H7 (cell line): Measurements from ENCODE around the gene OPN1LW. TPM values are rescaled to one million over a fixed set of nuclear protein-coding genes. Genes with fewer than 3 reads are reported as not detected.
A peak's percentile ranks its signal among the peaks of the same experiment; 100 is the strongest.
"Not testable (repeated sequence)": the region's sequence is repeated elsewhere in the genome, so short reads cannot be mapped to it uniquely, and the experiment has no call there.

Source experiments
- DNase-seq: peaks from one replicate; pipeline ENCODE4 v3.0.0; 2012
- H3K27me3 ChIP-seq: 2 replicates; pipeline ENCODE4 v1.6.0; 2011; ENCODE audit warnings: mild to moderate bottlenecking, low read length; ENCODE audit not compliant: control insufficient read depth, insufficient read depth
- H3K36me3 ChIP-seq: replicated peaks from 2 replicates; pipeline ENCODE4 v1.5.1; 2011; ENCODE audit warnings: low read length; ENCODE audit not compliant: control insufficient read depth, insufficient read depth
- H3K4me3 ChIP-seq: 2 replicates; pipeline ENCODE4 v1.5.1; 2011; ENCODE audit warnings: low read depth, mild to moderate bottlenecking, control low read depth, low read length, moderate library complexity; ENCODE audit not compliant: insufficient read depth
- total RNA-seq: library from RNA; depleted of rRNA; stranded (reverse); fragments of >200 nt; shearing (Covaris generic); gene quantifications from 2 replicates; pipeline ENCODE4 v1.2.3, GENCODE V29; 2014; rRNA removed

Gene OPN1LW
- not detected in 2 replicates for total RNA-seq

GRCh38 chrX:154144010-154144409 is at the start of gene OPN1LW:
Gene OPN1LW (plus strand): TSS chrX:154144243. CDS start chrX:154144284, 41 bp downstream.
- DNase-seq, H3K27me3 ChIP-seq: not testable (repeated sequence)

GRCh38 chrX:154094833-154095232 is 49.2 kb upstream of the OPN1LW start:
- no peak overlapping the region for H3K4me3 ChIP-seq
- H3K27me3 ChIP-seq, result no peaks in the 10 kb centered on the region
- H3K36me3 ChIP-seq, result peaks cover 1% of the 10 kb centered on the region
- DNase-seq, result no peak

More at GRCh38 chrX:154144010-154144409, at the start of gene OPN1LW:
- not testable (repeated sequence) for H3K4me3 ChIP-seq, H3K36me3 ChIP-seq

GRCh38 chrX:154096140-154097002 is 47.7 kb upstream of the OPN1LW start:
- DNase-seq, result no peak
- H3K27me3 ChIP-seq, result no peaks in the 10 kb centered on the region
- peaks cover 1% of the 10 kb centered on the region; the same call in 1 of the 2 replicates for H3K36me3 ChIP-seq
- peak overlapping the region; percentile 45 for H3K4me3 ChIP-seq

- DNase-seq, result peak; percentile 93
- Histone ChIP-seq H3K36me3 (no peaks in the 10 kb centered on the region), H3K4me3 (peak overlapping the region; percentile 45), H3K27me3 (no peaks in the 10 kb centered on the region)
Measured at GRCh38 chrX:154097003-154097588, 46.9 kb upstream of the OPN1LW start.

GRCh38 chrX:154097589-154098541 is 46.2 kb upstream of the OPN1LW start, which contains the start of gene MECP2:
Gene MECP2 (minus strand): TSS chrX:154097717.
- Histone ChIP-seq H3K27me3 (no peaks in the 10 kb centered on the region), H3K4me3 (peak within 1 kb of the TSS; percentile 45), H3K36me3 (no peaks in the 10 kb centered on the region)
- DNase-seq, result peak; percentile 96

- no peak overlapping the region for H3K4me3 ChIP-seq
- no peak for DNase-seq
- no peaks in the 10 kb centered on the region for H3K36me3 ChIP-seq
- no peaks in the 10 kb centered on the region for H3K27me3 ChIP-seq
Measured at GRCh38 chrX:154098551-154098950, 45.5 kb upstream of the OPN1LW start.

GRCh38 chrX:154113729-154114128 is 30.3 kb upstream of the OPN1LW start:
- Histone ChIP-seq H3K27me3 (no peaks in the 10 kb centered on the region), H3K36me3 (no peaks in the 10 kb centered on the region), H3K4me3 (no peak overlapping the region)
- DNase-seq, result no peak

- no peak for DNase-seq
- Histone ChIP-seq H3K4me3 (no peak overlapping the region), H3K27me3 (no peaks in the 10 kb centered on the region), H3K36me3 (no peaks in the 10 kb centered on the region)
Measured at GRCh38 chrX:154114652-154115051, 29.4 kb upstream of the OPN1LW start.

GRCh38 chrX:154115071-154115470 is 29.0 kb upstream of the OPN1LW start:
- Histone ChIP-seq H3K36me3 (no peaks in the 10 kb centered on the region), H3K4me3 (no peak overlapping the region), H3K27me3 (no peaks in the 10 kb centered on the region)
- no peak for DNase-seq

GRCh38 chrX:154115750-154116149 is 28.3 kb upstream of the OPN1LW start:
- Histone ChIP-seq H3K4me3 (no peak overlapping the region), H3K36me3 (no peaks in the 10 kb centered on the region), H3K27me3 (no peaks in the 10 kb centered on the region)
- no peak for DNase-seq

- Histone ChIP-seq H3K36me3 (no peaks in the 10 kb centered on the region), H3K4me3 (no peak overlapping the region), H3K27me3 (no peaks in the 10 kb centered on the region)
- DNase-seq, result no peak
Measured at GRCh38 chrX:154116426-154117211, 27.4 kb upstream of the OPN1LW start.

GRCh38 chrX:154117566-154117965 is 26.5 kb upstream of the OPN1LW start:
- Histone ChIP-seq H3K27me3 (no peaks in the 10 kb centered on the region), H3K36me3 (no peaks in the 10 kb centered on the region), H3K4me3 (no peak overlapping the region)
- DNase-seq, result no peak

GRCh38 chrX:154120567-154120966 is 23.5 kb upstream of the OPN1LW start:
- no peaks in the 10 kb centered on the region for H3K36me3 ChIP-seq
- no peak overlapping the region for H3K4me3 ChIP-seq
- no peaks in the 10 kb centered on the region for H3K27me3 ChIP-seq
- no peak for DNase-seq

GRCh38 chrX:154121207-154121606 is 22.8 kb upstream of the OPN1LW start:
- no peaks in the 10 kb centered on the region for H3K27me3 ChIP-seq
- DNase-seq, result no peak
- H3K36me3 ChIP-seq, result no peaks in the 10 kb centered on the region
- H3K4me3 ChIP-seq, result no peak overlapping the region
